ENCODE results near the gene IGSF23. TPM values are rescaled to one million over a fixed set of nuclear protein-coding genes. Genes with fewer than 3 reads are reported as not detected.
"Not testable (repeated sequence)": the region's sequence is repeated elsewhere in the genome, so short reads cannot be mapped to it uniquely, and the experiment has no call there.

Gene IGSF23
- polyA plus RNA-seq, 2 donors: not detected

DNA sequence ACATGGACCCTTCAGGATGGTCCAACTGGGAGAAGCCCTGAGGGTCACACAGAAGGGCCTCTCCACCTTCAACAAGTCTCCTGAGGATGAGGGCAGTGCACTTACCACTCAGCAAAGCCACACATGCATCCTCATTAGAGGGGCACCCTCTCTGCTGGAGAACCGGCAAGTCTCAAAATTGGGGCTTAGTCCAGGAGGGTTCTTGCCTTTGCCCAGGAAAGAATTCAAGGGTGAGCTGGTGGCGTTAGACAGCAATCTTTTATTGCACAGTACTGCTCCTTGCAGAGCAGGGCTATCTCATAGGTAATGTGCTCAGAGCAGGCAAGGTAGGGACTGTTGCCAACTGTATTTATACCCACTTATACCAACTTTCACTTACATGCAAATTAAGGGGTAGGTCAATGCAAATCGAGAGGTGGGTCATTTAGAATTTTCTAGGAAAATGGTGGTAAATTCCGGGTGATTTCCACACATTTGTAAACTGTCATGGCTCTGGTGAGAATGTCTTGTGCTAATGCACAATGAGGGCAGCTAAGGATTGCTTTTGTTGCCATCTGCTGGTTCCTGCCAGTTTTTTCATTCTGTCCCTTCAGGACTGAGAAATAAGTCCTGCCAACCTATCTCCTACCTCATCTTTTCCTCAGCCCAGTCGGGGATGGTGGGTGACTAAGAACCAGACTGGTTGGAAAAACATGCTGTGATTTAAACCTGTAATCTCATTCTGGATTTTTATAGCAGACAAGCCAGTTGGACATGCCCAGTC lies 27.8 kb upstream of the IGSF23 start:
- Histone ChIP-seq H3K4me3 (ENCODE audit: low read depth in 1 of 2, low read length in 2 of 2) (no peak overlapping the region), H3K27me3 (ENCODE audit: control insufficient read depth in 1 of 2, insufficient read depth in 2 of 2, low read length in 2 of 2) (no peaks in the 10 kb centered on the region), H3K27ac (ENCODE audit: low read depth in 2 of 2, low read length in 1 of 2) (no peak overlapping the region), H3K4me1 (ENCODE audit: control insufficient read depth in 2 of 2, insufficient read depth in 2 of 2, low read length in 1 of 2) (no peaks in the 10 kb centered on the region), H3K36me3 (ENCODE audit: control insufficient read depth in 2 of 2, insufficient read depth in 2 of 2, low read length in 1 of 2) (no peaks in the 10 kb centered on the region), H3K9me3 (ENCODE audit: control insufficient read depth in 2 of 2, insufficient read depth in 1 of 2, low read depth in 1 of 2, low read length in 1 of 2) (peaks cover 0 to under 1% of the 10 kb centered on the region in 2 donors)
- WGBS, 2 donors: 67 to 75% methylated on average over 5 of the region's 5 CpGs

DNA sequence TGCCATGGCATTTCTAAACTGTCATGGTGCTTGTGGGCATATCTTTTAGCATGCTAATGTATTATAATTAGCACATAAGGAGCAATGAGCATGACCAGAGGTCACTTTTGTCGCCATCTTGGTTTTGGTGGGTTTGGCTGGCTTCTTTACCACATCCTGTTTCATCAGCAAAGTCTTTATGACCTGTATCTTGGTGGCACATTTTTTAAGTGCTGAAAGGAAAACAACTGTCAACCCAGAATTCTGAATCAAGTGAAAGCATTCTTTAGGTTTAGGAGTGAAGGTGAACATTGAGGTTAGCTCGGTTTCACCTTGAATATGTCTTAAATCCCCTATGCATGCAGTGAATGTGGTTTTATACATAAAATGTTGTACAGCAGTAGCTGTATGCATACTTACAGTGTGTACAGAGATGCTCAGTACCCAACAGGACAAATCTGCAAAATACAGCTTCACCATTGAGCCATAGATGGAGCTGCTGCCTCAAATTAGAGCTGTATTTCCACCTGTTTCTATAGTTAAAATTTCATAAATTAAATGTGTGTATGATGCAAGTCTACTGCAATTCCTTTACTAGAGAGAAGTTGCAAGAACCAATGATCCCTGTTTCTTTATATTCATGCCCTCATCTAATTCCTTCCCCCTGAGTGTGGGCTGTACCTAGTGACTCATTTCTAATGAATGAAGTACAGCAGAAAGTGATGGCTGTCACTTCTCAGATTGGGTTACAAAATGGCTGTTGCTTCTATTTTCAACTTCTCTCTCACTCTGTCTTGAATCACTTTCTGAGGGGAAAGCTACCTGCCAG lies 25.2 kb upstream of the IGSF23 start:
- Histone ChIP-seq H3K36me3 (ENCODE audit: control insufficient read depth in 2 of 2, insufficient read depth in 2 of 2, low read length in 1 of 2) (no peaks in the 10 kb centered on the region), H3K27ac (ENCODE audit: low read depth in 2 of 2, low read length in 1 of 2) (peak overlapping the region in 1 of 2 donors; percentile 6), H3K27me3 (ENCODE audit: control insufficient read depth in 1 of 2, insufficient read depth in 2 of 2, low read length in 2 of 2) (no peaks in the 10 kb centered on the region), H3K9me3 (ENCODE audit: control insufficient read depth in 2 of 2, insufficient read depth in 1 of 2, low read depth in 1 of 2, low read length in 1 of 2) (no peaks in the 10 kb centered on the region), H3K4me3 (ENCODE audit: low read depth in 1 of 2, low read length in 2 of 2) (no peak overlapping the region), H3K4me1 (ENCODE audit: control insufficient read depth in 2 of 2, insufficient read depth in 2 of 2, low read length in 1 of 2) (no peaks in the 10 kb centered on the region)
- 77 to 79% methylated on average over 2 of the region's 2 CpGs for WGBS, 2 donors

DNA sequence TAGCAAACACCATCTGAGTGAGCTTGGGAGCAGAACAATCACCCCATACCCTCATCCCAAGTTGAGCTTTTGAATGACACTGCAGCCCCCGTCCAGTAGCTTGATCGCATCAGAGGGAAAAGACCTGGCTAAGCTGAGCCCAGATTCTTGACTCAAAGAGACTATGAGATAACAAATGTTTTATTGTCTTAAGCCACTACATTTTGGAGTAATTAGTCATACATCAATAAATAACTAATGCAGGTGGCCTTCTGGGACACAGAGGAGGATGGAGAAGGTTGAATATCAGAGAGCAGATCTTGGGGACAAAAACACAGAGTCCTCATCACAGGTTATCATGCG lies 24.6 kb upstream of the IGSF23 start:
- H3K4me3 ChIP-seq (ENCODE audit: low read depth in 1 of 2, low read length in 2 of 2): no peak overlapping the region
- H3K27ac ChIP-seq (ENCODE audit: low read depth in 2 of 2, low read length in 1 of 2): peak overlapping the region in 1 of 2 donors; percentile 6
- no peaks in the 10 kb centered on the region for H3K36me3 ChIP-seq (ENCODE audit: control insufficient read depth in 2 of 2, insufficient read depth in 2 of 2, low read length in 1 of 2)
- H3K9me3 ChIP-seq (ENCODE audit: control insufficient read depth in 2 of 2, insufficient read depth in 1 of 2, low read depth in 1 of 2, low read length in 1 of 2): no peaks in the 10 kb centered on the region
- no peaks in the 10 kb centered on the region for H3K27me3 ChIP-seq (ENCODE audit: control insufficient read depth in 1 of 2, insufficient read depth in 2 of 2, low read length in 2 of 2)
- peaks cover 0 to 2% of the 10 kb centered on the region in 2 donors for H3K4me1 ChIP-seq (ENCODE audit: control insufficient read depth in 2 of 2, insufficient read depth in 2 of 2, low read length in 1 of 2)
- WGBS, 2 donors: 77 to 84% methylated on average over 3 of the region's 3 CpGs

DNA sequence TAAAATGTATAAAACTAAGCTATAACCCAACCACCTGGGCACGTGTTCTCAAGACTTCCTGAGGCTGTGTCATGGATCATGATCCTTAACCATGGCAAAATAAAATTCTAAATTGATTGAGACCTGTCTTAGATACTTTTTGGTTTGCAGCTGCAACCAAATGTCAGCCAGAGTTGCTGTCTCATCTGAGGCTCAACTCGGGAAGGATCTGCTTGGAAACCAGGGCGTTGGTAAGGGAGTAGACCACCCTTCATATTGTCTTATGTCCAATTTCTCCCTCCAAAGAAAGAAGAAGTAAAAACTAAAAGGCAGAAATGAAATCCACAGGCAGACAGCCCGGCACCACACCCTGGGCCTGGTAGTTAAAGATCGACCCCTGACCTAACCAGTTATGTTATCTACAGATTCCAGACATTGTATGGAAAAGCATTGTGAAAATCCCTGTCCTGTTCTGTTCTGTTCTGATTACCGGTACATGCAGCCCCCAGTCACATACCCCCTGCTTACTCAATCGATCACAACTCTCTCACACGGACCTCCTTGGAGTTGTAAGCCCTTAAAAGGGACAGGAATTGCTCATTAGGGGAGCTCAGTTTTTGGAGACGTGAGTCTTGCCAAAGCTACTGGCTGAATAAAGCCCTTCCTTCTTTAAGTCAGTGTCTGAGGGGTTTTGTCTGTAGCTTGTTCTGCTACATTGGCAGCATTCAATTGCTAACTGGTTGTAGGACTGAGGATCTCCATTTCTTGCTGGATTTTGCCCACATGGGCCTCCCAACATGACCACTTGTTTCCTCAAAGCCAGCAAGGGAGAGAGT lies 22.9 kb upstream of the IGSF23 start:
- no peaks in the 10 kb centered on the region for H3K27me3 ChIP-seq (ENCODE audit: control insufficient read depth in 1 of 2, insufficient read depth in 2 of 2, low read length in 2 of 2)
- 61 to 67% methylated on average over 9 of the region's 9 CpGs for WGBS, 2 donors
- no peaks in the 10 kb centered on the region for H3K9me3 ChIP-seq (ENCODE audit: control insufficient read depth in 2 of 2, insufficient read depth in 1 of 2, low read depth in 1 of 2, low read length in 1 of 2)
- H3K4me3 ChIP-seq (ENCODE audit: low read depth in 1 of 2, low read length in 2 of 2): no peak overlapping the region
- H3K4me1 ChIP-seq (ENCODE audit: control insufficient read depth in 2 of 2, insufficient read depth in 2 of 2, low read length in 1 of 2): peaks cover 0 to 3% of the 10 kb centered on the region in 2 donors
- H3K27ac ChIP-seq (ENCODE audit: low read depth in 2 of 2, low read length in 1 of 2): no peak overlapping the region
- no peaks in the 10 kb centered on the region for H3K36me3 ChIP-seq (ENCODE audit: control insufficient read depth in 2 of 2, insufficient read depth in 2 of 2, low read length in 1 of 2)

DNA sequence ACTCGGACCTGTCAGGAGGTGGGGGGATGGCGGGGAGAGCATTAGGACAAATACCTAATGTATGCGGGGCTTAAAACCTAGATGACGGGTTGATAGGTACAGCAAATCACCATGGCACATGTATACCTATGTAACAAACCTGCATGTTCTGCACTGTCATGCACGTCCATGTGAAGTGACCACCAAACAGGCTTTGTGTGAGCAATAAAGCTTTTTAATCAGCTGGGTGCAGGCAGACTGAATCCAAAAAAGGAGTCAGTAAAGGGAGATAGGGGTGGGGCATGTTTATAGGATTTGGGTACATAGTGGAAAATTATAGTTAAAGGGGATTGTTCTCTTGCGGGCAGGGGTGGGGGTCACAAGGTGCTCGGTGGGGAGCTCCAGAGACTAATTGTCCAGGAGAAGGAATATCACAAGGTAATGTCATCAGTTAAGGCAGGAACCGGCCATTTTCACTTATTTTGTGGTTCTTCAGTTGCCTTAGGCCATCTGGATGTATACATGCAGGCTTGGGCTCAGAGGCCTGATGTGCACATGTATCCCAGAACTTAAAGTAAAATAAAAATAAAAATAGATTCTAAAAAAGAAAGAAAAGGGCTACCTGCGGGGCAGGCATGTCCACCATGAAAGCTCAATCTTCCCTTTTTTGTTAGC lies 21.9 kb upstream of the IGSF23 start:
- H3K9me3 ChIP-seq (ENCODE audit: control insufficient read depth in 2 of 2, insufficient read depth in 1 of 2, low read depth in 1 of 2, low read length in 1 of 2); H3K36me3 ChIP-seq (ENCODE audit: control insufficient read depth in 2 of 2, insufficient read depth in 2 of 2, low read length in 1 of 2); H3K27me3 ChIP-seq (ENCODE audit: control insufficient read depth in 1 of 2, insufficient read depth in 2 of 2, low read length in 2 of 2); H3K27ac ChIP-seq (ENCODE audit: low read depth in 2 of 2, low read length in 1 of 2); H3K4me1 ChIP-seq (ENCODE audit: control insufficient read depth in 2 of 2, insufficient read depth in 2 of 2, low read length in 1 of 2); H3K4me3 ChIP-seq (ENCODE audit: low read depth in 1 of 2, low read length in 2 of 2): not testable (repeated sequence)
- WGBS, 2 donors: 81 to 90% methylated on average over 9 of the region's 9 CpGs

DNA sequence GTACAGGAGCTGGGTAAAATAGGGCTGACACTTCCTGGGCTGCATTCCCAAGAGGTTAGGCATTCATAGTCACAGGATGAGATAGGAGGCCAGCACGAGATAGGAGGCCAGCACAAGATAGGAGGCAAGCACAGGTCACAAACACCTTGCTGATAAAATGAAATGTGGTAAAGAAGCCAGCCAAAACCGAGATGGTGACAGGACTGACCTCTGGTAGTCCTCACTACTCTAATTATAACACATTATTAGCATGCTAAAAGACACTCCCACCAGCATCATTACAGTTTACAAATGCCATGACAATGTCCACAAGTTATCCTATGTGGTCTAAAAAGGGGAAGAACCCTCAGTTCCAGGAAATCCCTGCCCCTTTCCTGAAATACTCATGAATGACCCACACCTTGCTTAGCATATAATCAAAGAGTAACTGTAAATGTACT lies 20.9 kb upstream of the IGSF23 start:
- peaks cover 0 to 3% of the 10 kb centered on the region in 2 donors for H3K4me1 ChIP-seq (ENCODE audit: control insufficient read depth in 2 of 2, insufficient read depth in 2 of 2, low read length in 1 of 2)
- no peak overlapping the region for H3K27ac ChIP-seq (ENCODE audit: low read depth in 2 of 2, low read length in 1 of 2)
- 34 to 54% methylated on average over 2 of the region's 2 CpGs for WGBS, 2 donors
- no peaks in the 10 kb centered on the region for H3K36me3 ChIP-seq (ENCODE audit: control insufficient read depth in 2 of 2, insufficient read depth in 2 of 2, low read length in 1 of 2)
- no peaks in the 10 kb centered on the region for H3K9me3 ChIP-seq (ENCODE audit: control insufficient read depth in 2 of 2, insufficient read depth in 1 of 2, low read depth in 1 of 2, low read length in 1 of 2)
- H3K4me3 ChIP-seq (ENCODE audit: low read depth in 1 of 2, low read length in 2 of 2): no peak overlapping the region
- H3K27me3 ChIP-seq (ENCODE audit: control insufficient read depth in 1 of 2, insufficient read depth in 2 of 2, low read length in 2 of 2): no peaks in the 10 kb centered on the region

DNA sequence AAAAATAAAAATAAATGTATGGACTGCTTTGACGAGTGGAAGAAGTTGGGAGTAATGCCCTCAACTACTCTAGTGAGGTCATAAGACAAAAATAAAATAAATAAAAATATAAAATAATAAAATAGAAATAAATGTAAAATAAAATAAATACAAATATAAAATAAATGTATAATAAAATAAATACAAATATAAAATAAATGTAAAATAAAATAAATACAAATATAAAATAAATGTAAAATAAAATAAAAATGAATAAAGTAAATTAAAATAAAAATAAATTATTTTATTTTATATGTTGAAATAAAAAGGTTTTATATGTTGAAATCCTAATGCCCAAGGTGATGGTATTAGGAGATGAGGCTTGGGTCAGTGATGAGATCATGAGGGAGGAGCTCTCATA lies 20.1 kb upstream of the IGSF23 start:
- WGBS, 2 donors: 74 to 94% methylated on average over 1 of the region's 1 CpG
- H3K9me3 ChIP-seq (ENCODE audit: control insufficient read depth in 2 of 2, insufficient read depth in 1 of 2, low read depth in 1 of 2, low read length in 1 of 2): no peaks in the 10 kb centered on the region
- H3K27me3 ChIP-seq (ENCODE audit: control insufficient read depth in 1 of 2, insufficient read depth in 2 of 2, low read length in 2 of 2): no peaks in the 10 kb centered on the region
- H3K4me1 ChIP-seq (ENCODE audit: control insufficient read depth in 2 of 2, insufficient read depth in 2 of 2, low read length in 1 of 2): peaks cover 0 to 3% of the 10 kb centered on the region in 2 donors
- no peak overlapping the region for H3K4me3 ChIP-seq (ENCODE audit: low read depth in 1 of 2, low read length in 2 of 2)
- H3K36me3 ChIP-seq (ENCODE audit: control insufficient read depth in 2 of 2, insufficient read depth in 2 of 2, low read length in 1 of 2): no peaks in the 10 kb centered on the region
- no peak overlapping the region for H3K27ac ChIP-seq (ENCODE audit: low read depth in 2 of 2, low read length in 1 of 2)

DNA sequence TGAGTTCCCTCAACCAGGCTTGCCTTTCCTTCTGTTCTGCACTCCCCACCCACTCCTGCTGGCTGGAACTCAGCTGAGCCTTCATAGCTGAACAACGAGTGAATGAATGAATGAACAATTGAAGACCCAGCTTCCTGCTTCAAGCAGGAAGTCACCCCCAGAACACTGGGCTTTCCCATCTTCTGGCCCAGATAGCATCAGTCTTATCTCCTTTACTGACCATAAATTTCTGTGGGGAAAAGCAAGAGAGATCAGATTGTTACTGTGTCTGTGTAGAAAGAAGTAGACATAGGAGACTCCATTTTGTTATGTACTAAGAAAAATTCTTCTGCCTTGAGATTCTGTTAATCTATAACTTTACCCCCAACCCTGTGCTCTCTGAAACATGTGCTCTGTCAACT lies 19.5 kb upstream of the IGSF23 start:
- H3K36me3 ChIP-seq (ENCODE audit: control insufficient read depth in 2 of 2, insufficient read depth in 2 of 2, low read length in 1 of 2); H3K4me3 ChIP-seq (ENCODE audit: low read depth in 1 of 2, low read length in 2 of 2); H3K4me1 ChIP-seq (ENCODE audit: control insufficient read depth in 2 of 2, insufficient read depth in 2 of 2, low read length in 1 of 2); H3K27ac ChIP-seq (ENCODE audit: low read depth in 2 of 2, low read length in 1 of 2); H3K9me3 ChIP-seq (ENCODE audit: control insufficient read depth in 2 of 2, insufficient read depth in 1 of 2, low read depth in 1 of 2, low read length in 1 of 2); H3K27me3 ChIP-seq (ENCODE audit: control insufficient read depth in 1 of 2, insufficient read depth in 2 of 2, low read length in 2 of 2): not testable (repeated sequence)
- WGBS, 2 donors: 7 to 25% methylated on average over 1 of the region's 1 CpG
